OCI-LY1 (cell line): ENCODE measurements around the gene COL4A4.

Experiments used
- H2AFZ ChIP-seq: fragments of 200-600 bp; sonication (generic), shearing (Covaris generic); 2 replicates; pipeline ENCODE4 v1.6.0; 2014; ENCODE audit warnings: antibody characterized with exemption, mild to moderate bottlenecking, low read length
- H3F3A ChIP-seq: fragments of 200-600 bp; sonication (generic), shearing (Covaris generic); 2 replicates; pipeline ENCODE4 v1.6.0; 2014; ENCODE audit warnings: mild to moderate bottlenecking, antibody characterized with exemption, low read length, moderate library complexity; ENCODE audit not compliant: insufficient read depth
- H3K27ac ChIP-seq: fragments of 200-600 bp; sonication (generic); 2 replicates; pipeline ENCODE4 v1.5.1; 2014; ENCODE audit warnings: low read length, mixed run types, mild to moderate bottlenecking, low read depth; ENCODE audit not compliant: poor library complexity, severe bottlenecking
- H3K27me3 ChIP-seq: fragments of 200-600 bp; sonication (generic); 2 replicates; pipeline ENCODE4 v1.6.0; 2014; ENCODE audit warnings: antibody characterized with exemption, mild to moderate bottlenecking, low read length, moderate library complexity; ENCODE audit not compliant: insufficient read depth
- H3K36me3 ChIP-seq: fragments of 200-600 bp; sonication (generic); 2 replicates; pipeline ENCODE4 v1.6.1; 2014; ENCODE audit warnings: mild to moderate bottlenecking, antibody characterized with exemption, low read length, moderate library complexity, mixed read lengths; ENCODE audit not compliant: insufficient read depth
- H3K4me1 ChIP-seq: fragments of 200-600 bp; sonication (generic); 2 replicates; pipeline ENCODE4 v1.5.1; 2014; ENCODE audit warnings: mild to moderate bottlenecking, low read length, moderate library complexity; ENCODE audit not compliant: insufficient read depth, severe bottlenecking
- H3K4me2 ChIP-seq: fragments of 200-600 bp; sonication (generic), shearing (Covaris generic); 2 replicates; pipeline ENCODE4 v1.6.1; 2014; ENCODE audit warnings: low read length
- H3K4me3 ChIP-seq: fragments of 200-600 bp; sonication (generic); 2 replicates; pipeline ENCODE4 v1.5.1; 2014; ENCODE audit warnings: low read length, low read depth, mild to moderate bottlenecking, mixed read lengths; ENCODE audit not compliant: poor library complexity, severe bottlenecking
- H3K79me2 ChIP-seq: fragments of 200-600 bp; shearing (Covaris generic); 2 replicates; pipeline ENCODE4 v1.6.1; 2016; ENCODE audit warnings: mixed run types, low read length, mixed read lengths; ENCODE audit not compliant: insufficient read depth
- H3K9ac ChIP-seq: fragments of 200-600 bp; sonication (generic), shearing (Covaris generic); 2 replicates; pipeline ENCODE4 v1.6.1; 2014; ENCODE audit warnings: mild to moderate bottlenecking, low read length, mixed read lengths
- H3K9me2 ChIP-seq: fragments of 200-600 bp; sonication (generic), shearing (Covaris generic); 2 replicates; pipeline ENCODE4 v1.6.1; 2014; ENCODE audit warnings: low read depth, mild to moderate bottlenecking, low read length, mixed read lengths
- H3K9me3 ChIP-seq: fragments of 200-600 bp; shearing (Covaris generic); 2 replicates; pipeline ENCODE4 v1.6.1; 2014; ENCODE audit warnings: low read length, mixed read lengths
- H4K20me1 ChIP-seq: fragments of 200-600 bp; sonication (generic), shearing (Covaris generic); 2 replicates; pipeline ENCODE4 v1.6.0; 2016; ENCODE audit warnings: mild to moderate bottlenecking, low read length; ENCODE audit not compliant: insufficient read depth
- EZH2 ChIP-seq: fragments of 200-600 bp; sonication (generic), shearing (Covaris generic); IDR thresholded peaks from 2 replicates; pipeline ENCODE4 v1.8.0; 2017; ENCODE audit warnings: borderline replicate concordance, mixed run types, mild to moderate bottlenecking, antibody characterized with exemption, low read length, moderate library complexity, mixed read lengths
- TF ChIP-seq, protein P1 (sequence below): fragments of 200-600 bp; sonication (generic), shearing (Covaris generic); IDR thresholded peaks from 2 replicates; pipeline ENCODE4 v1.5.1; 2017; ENCODE audit warnings: mild to moderate bottlenecking, antibody characterized with exemption, low read length, moderate library complexity, mixed read lengths

The COL4A4 gene

GRCh38 chr2:227153307-227153706 is 10.7 kb downstream of the COL4A4 start:
- Histone ChIP-seq H3K9me3 (no peaks in the 10 kb centered on the region; the same call in 1 of the 2 replicates), H3K9ac (no peak overlapping the region), H3K4me3 (no peak overlapping the region), H3K36me3 (peaks cover 11% of the 10 kb centered on the region), H3F3A (no peaks in the 10 kb centered on the region), H3K79me2 (peaks cover 23% of the 10 kb centered on the region), H4K20me1 (no peaks in the 10 kb centered on the region), H3K27me3 (no peaks in the 10 kb centered on the region), H3K9me2 (no peaks in the 10 kb centered on the region), H3K27ac (no peak overlapping the region), H3K4me1 (no peaks in the 10 kb centered on the region), H3K4me2 (no peak overlapping the region), H2AFZ (no peak overlapping the region)
- no peak for TF ChIP-seq EZH2
- TF ChIP-seq, protein P1, sequence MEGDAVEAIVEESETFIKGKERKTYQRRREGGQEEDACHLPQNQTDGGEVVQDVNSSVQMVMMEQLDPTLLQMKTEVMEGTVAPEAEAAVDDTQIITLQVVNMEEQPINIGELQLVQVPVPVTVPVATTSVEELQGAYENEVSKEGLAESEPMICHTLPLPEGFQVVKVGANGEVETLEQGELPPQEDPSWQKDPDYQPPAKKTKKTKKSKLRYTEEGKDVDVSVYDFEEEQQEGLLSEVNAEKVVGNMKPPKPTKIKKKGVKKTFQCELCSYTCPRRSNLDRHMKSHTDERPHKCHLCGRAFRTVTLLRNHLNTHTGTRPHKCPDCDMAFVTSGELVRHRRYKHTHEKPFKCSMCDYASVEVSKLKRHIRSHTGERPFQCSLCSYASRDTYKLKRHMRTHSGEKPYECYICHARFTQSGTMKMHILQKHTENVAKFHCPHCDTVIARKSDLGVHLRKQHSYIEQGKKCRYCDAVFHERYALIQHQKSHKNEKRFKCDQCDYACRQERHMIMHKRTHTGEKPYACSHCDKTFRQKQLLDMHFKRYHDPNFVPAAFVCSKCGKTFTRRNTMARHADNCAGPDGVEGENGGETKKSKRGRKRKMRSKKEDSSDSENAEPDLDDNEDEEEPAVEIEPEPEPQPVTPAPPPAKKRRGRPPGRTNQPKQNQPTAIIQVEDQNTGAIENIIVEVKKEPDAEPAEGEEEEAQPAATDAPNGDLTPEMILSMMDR = no peak

DNA sequence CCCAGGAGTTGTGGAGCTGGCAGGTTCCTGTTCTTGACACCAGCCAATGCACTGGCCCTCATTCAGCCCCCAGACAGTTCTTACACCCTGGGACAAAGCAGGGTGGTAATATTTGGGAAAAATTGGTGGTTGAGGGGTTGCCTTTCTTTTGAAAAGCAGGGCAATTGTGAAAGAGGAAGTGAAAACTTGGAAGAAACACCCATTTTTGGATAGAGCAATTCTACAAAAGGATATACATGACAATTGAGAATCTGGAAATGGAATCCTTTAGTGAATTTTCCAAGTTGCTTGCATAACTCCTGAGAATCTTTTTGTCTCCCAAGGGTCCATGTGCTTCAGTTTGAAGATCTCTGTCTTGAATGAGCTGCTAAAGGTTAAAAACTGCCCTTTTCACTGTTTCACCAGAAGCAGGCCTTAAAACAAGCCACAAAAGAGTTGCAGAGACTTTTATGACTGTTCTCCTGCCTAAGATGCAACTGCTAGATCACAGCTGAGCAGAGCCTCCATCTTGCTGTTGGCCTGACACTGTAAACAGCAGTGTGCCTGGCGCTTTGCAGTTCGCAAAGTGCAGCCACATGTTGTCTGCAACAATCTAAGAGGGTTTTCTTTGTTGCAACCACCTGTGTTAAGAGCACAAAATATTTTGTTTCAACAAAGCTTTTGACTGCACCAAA is 11.8 kb downstream of the COL4A4 start:
- Histone ChIP-seq H4K20me1 (no peaks in the 10 kb centered on the region), H3K4me1 (no peaks in the 10 kb centered on the region), H3K9me2 (no peaks in the 10 kb centered on the region), H3K36me3 (peaks cover 11% of the 10 kb centered on the region), H3K9ac (no peak overlapping the region), H3K27ac (no peak overlapping the region), H3K4me3 (no peak overlapping the region), H3K27me3 (no peaks in the 10 kb centered on the region), H3K4me2 (no peak overlapping the region), H2AFZ (no peak overlapping the region), H3F3A (no peaks in the 10 kb centered on the region), H3K9me3 (peaks cover 3% of the 10 kb centered on the region; the same call in 1 of the 2 replicates), H3K79me2 (peaks cover 12% of the 10 kb centered on the region; the same call in 1 of the 2 replicates)
- no peak for TF ChIP-seq EZH2
- TF ChIP-seq, protein P1 = no peak

DNA sequence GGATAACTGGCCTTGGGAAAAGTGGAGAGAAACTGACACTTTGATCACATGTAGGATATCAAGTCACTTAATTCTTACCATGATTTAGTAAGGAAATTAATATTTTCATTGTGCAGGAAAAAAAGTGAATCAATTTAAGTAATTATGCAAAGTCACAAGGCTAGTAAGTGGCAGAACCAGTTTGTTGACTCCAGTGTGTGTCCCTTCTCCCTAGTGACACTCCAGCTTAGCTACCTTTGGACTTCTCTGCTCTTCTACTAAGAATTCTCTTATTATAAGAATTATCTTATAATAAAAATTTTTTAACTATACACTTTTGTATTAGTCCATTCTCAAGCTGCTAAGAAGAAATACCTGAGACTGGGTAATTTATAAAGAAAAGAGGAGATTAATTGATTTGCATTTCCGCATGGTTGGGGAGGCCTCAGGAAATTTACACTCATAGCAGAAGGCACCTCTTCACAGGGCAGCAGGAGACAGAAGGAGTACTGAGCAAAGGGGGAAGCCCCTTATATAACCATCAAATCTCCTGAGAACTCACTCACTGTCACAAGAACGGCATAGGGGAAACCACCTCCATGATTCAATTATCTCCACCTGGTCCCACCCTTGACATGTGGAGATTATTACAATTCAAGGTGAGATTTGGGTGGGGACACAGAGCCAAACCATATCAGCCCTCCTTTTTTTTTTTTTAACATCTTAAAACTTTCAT is 13.6 kb downstream of the COL4A4 start:
- TF ChIP-seq, protein P1 = no peak
- TF ChIP-seq EZH2 = no peak

More for the DNA sequence above, 13.6 kb downstream of the COL4A4 start:
- H2AFZ ChIP-seq = no peak overlapping the region
- H3K4me2 ChIP-seq = no peak overlapping the region
- no peak overlapping the region for H3K9ac ChIP-seq
- H4K20me1 ChIP-seq = no peaks in the 10 kb centered on the region
- no peaks in the 10 kb centered on the region for H3K4me1 ChIP-seq
- peaks cover 3% of the 10 kb centered on the region; the same call in 1 of the 2 replicates for H3K9me3 ChIP-seq
- H3K27ac ChIP-seq = no peak overlapping the region
- no peaks in the 10 kb centered on the region for H3F3A ChIP-seq
- no peaks in the 10 kb centered on the region for H3K79me2 ChIP-seq
- H3K9me2 ChIP-seq = no peaks in the 10 kb centered on the region
- no peak overlapping the region for H3K4me3 ChIP-seq
- H3K36me3 ChIP-seq = peaks cover 16% of the 10 kb centered on the region
- no peaks in the 10 kb centered on the region for H3K27me3 ChIP-seq
